GM21526 (cell line): Measurements from ENCODE around the gene SIPA1L2.

ENCODE experiments used
- ATAC-seq: cut with Tn5 transposase; IDR thresholded peaks from one replicate; pipeline ENCODE4 v1.9.1; 2021; ENCODE audit warnings: moderate library complexity; ENCODE audit not compliant: unreplicated experiment, low FRiP score

SIPA1L2 gene

GRCh38 chr1:232630047-232630893 lies at the start of gene SIPA1L2:
Gene SIPA1L2, minus strand, starts transcription at chr1:232630133. Its CDS starts 114,794 bp downstream, at chr1:232515339.
- ATAC-seq = peak; percentile 99

GRCh38 chr1:232678185-232678886 lies 48.4 kb upstream of the SIPA1L2 start:
- no peak for ATAC-seq

GRCh38 chr1:232676307-232676706 lies 46.4 kb upstream of the SIPA1L2 start:
- no peak for ATAC-seq

- no peak for ATAC-seq
Measured at GRCh38 chr1:232675898-232676297, 46.0 kb upstream of the SIPA1L2 start.

- ATAC-seq = no peak
Measured at GRCh38 chr1:232675260-232675659, 45.3 kb upstream of the SIPA1L2 start.

GRCh38 chr1:232673256-232673655 lies 43.3 kb upstream of the SIPA1L2 start:
- no peak for ATAC-seq

- ATAC-seq = no peak
Measured at GRCh38 chr1:232669981-232670747, 40.2 kb upstream of the SIPA1L2 start.

- ATAC-seq = no peak
Measured at GRCh38 chr1:232667778-232668165, 37.8 kb upstream of the SIPA1L2 start.

GRCh38 chr1:232667094-232667777 lies 37.3 kb upstream of the SIPA1L2 start:
- ATAC-seq = no peak

GRCh38 chr1:232664844-232665777 lies 35.2 kb upstream of the SIPA1L2 start:
- no peak for ATAC-seq

GRCh38 chr1:232662910-232663309 lies 33.0 kb upstream of the SIPA1L2 start:
- no peak for ATAC-seq

- no peak for ATAC-seq
Measured at GRCh38 chr1:232658386-232658785, 28.5 kb upstream of the SIPA1L2 start.

GRCh38 chr1:232657426-232658005 lies 27.6 kb upstream of the SIPA1L2 start:
- no peak for ATAC-seq

- ATAC-seq = no peak
Measured at GRCh38 chr1:232655746-232656085, 25.8 kb upstream of the SIPA1L2 start.

GRCh38 chr1:232655028-232655745 lies 25.3 kb upstream of the SIPA1L2 start:
- ATAC-seq = peak; percentile 82

- no peak for ATAC-seq
Measured at GRCh38 chr1:232653789-232654188, 23.9 kb upstream of the SIPA1L2 start.

GRCh38 chr1:232650845-232651244 lies 20.9 kb upstream of the SIPA1L2 start:
- no peak for ATAC-seq

- no peak for ATAC-seq
Measured at GRCh38 chr1:232650418-232650817, 20.5 kb upstream of the SIPA1L2 start.

GRCh38 chr1:232648316-232648715 lies 18.4 kb upstream of the SIPA1L2 start:
- ATAC-seq = no peak
